Activated B cell treated with CpG ODN at 0.5 μM for 24 hours (primary cell): ENCODE measurements around the gene GATA3. TPM values are rescaled to one million over a fixed set of nuclear protein-coding genes. Genes with fewer than 3 reads are reported as not detected.

ENCODE experiments used
- ATAC-seq: fragments of 200-7000 bp; cut with Tn5 transposase; one replicate; pipeline ENCODE4 v1.10.0; 2021; ENCODE audit warnings: low read depth, mild to moderate bottlenecking, moderate library complexity
- CTCF ChIA-PET: fragments of 350-600 bp; sonication (Branson Sonifier 250); formaldehyde crosslinking; loops from one replicate; lab custom pipeline; 2021; ENCODE audit warnings: antibody characterized with exemption; lab: Charles Lee
- POLR2A ChIA-PET: fragments of 350-600 bp; sonication (Branson Sonifier 250); formaldehyde crosslinking; loops from one replicate; lab custom pipeline; 2021; ENCODE audit warnings: antibody characterized with exemption; lab: Charles Lee
- DNase-seq: peaks from one replicate; pipeline ENCODE4 v3.0.0; 2022
- H3K27ac Mint-ChIP-seq: one replicate; pipeline ENCODE4 v1.8.0; 2020; ENCODE audit warnings: mixed read lengths
- H3K27me3 Mint-ChIP-seq: one replicate; pipeline ENCODE4 v1.8.0; 2021; ENCODE audit warnings: mixed read lengths
- H3K36me3 Mint-ChIP-seq: one replicate; pipeline ENCODE4 v1.8.0; 2021; ENCODE audit warnings: low read depth, mixed read lengths
- H3K4me1 Mint-ChIP-seq: one replicate; pipeline ENCODE4 v1.8.0; 2021; ENCODE audit warnings: mixed read lengths
- H3K4me3 Mint-ChIP-seq: one replicate; pipeline ENCODE4 v1.8.0; 2020; ENCODE audit warnings: mild to moderate bottlenecking, mixed read lengths
- H3K9me3 Mint-ChIP-seq: one replicate; pipeline ENCODE4 v1.8.0; 2020; ENCODE audit warnings: mixed read lengths
- CTCF ChIP-seq: fragments of 200-600 bp; IDR thresholded peaks from one replicate; pipeline ENCODE4 v1.8.0; 2022; ENCODE audit warnings: antibody characterized with exemption, mild to moderate bottlenecking
- intact Hi-C: fragments of 100-400 bp; cut with micrococcal nuclease; formaldehyde crosslinking; loops from one replicate; pipeline ENCODE4 v1.15.1; 2024
- total RNA-seq: library from RNA; stranded (reverse); gene quantifications from 2 replicates; pipeline ENCODE4 v1.2.3, GENCODE V29; 2022

Gene GATA3
- total RNA-seq, 1 donor from 2014 or later: 0.53 TPM

- no peak overlapping the region for H3K4me3 Mint-ChIP-seq
- H3K27me3 Mint-ChIP-seq: peaks cover 13% of the 10 kb centered on the region
- DNase-seq: no peak
- no peak for TF ChIP-seq CTCF
- ChIA-PET POLR2A (no interaction called here), CTCF (no interaction called here)
- H3K9me3 Mint-ChIP-seq: no peaks in the 10 kb centered on the region
- intact Hi-C loops: no loop called here
- H3K4me1 Mint-ChIP-seq: no peaks in the 10 kb centered on the region
- H3K27ac Mint-ChIP-seq: no peak overlapping the region
- no peaks in the 10 kb centered on the region for H3K36me3 Mint-ChIP-seq
- ATAC-seq: no peak
These were observed 30.8 kb downstream of the GATA3 start for GRCh38 chr10:8085251-8085650.

GRCh38 chr10:8086315-8086714 lies 31.8 kb downstream of the GATA3 start:
- no peak for DNase-seq
- no peak for ATAC-seq
- Mint-ChIP-seq H3K4me1 (no peaks in the 10 kb centered on the region), H3K9me3 (no peaks in the 10 kb centered on the region), H3K36me3 (no peaks in the 10 kb centered on the region), H3K4me3 (no peak overlapping the region), H3K27me3 (peaks cover 4% of the 10 kb centered on the region), H3K27ac (no peak overlapping the region)
- TF ChIP-seq CTCF: no peak
- intact Hi-C loops: no loop called here
- ChIA-PET POLR2A (no interaction called here), CTCF (no interaction called here)

GRCh38 chr10:8088504-8088903 lies 34.0 kb downstream of the GATA3 start:
- Mint-ChIP-seq H3K4me3 (no peak overlapping the region), H3K36me3 (no peaks in the 10 kb centered on the region), H3K9me3 (no peaks in the 10 kb centered on the region), H3K4me1 (no peaks in the 10 kb centered on the region), H3K27me3 (no peaks in the 10 kb centered on the region), H3K27ac (no peak overlapping the region)
- no peak for TF ChIP-seq CTCF
- intact Hi-C loops: no loop called here
- DNase-seq (no peak), ATAC-seq (no peak)
- ChIA-PET POLR2A (no interaction called here), CTCF (no interaction called here)

GRCh38 chr10:8092428-8092827 lies 37.9 kb downstream of the GATA3 start:
- ATAC-seq (no peak), DNase-seq (no peak)
- no peak overlapping the region for H3K4me3 Mint-ChIP-seq
- intact Hi-C loops: no loop called here
- H3K36me3 Mint-ChIP-seq: no peaks in the 10 kb centered on the region
- no peaks in the 10 kb centered on the region for H3K4me1 Mint-ChIP-seq
- H3K27ac Mint-ChIP-seq: no peak overlapping the region
- CTCF ChIA-PET: no interaction called here
- POLR2A ChIA-PET: no interaction called here
- H3K9me3 Mint-ChIP-seq: no peaks in the 10 kb centered on the region
- TF ChIP-seq CTCF: no peak
- H3K27me3 Mint-ChIP-seq: no peaks in the 10 kb centered on the region

- ChIA-PET POLR2A (no interaction called here), CTCF (no interaction called here)
- no peaks in the 10 kb centered on the region for H3K4me1 Mint-ChIP-seq
- H3K36me3 Mint-ChIP-seq: no peaks in the 10 kb centered on the region
- H3K4me3 Mint-ChIP-seq: no peak overlapping the region
- ATAC-seq (no peak), DNase-seq (no peak)
- H3K27ac Mint-ChIP-seq: no peak overlapping the region
- intact Hi-C loops: no loop called here
- no peak for TF ChIP-seq CTCF
- H3K27me3 Mint-ChIP-seq: no peaks in the 10 kb centered on the region
- no peaks in the 10 kb centered on the region for H3K9me3 Mint-ChIP-seq
These were observed 41.5 kb downstream of the GATA3 start for GRCh38 chr10:8095959-8096358.
